HG03066 (cell line): ENCODE measurements around the gene MANEAL.
A peak's percentile ranks its signal among the peaks of the same experiment; 100 is the strongest.

Experiments used
- ATAC-seq: cut with Tn5 transposase; IDR thresholded peaks from one replicate; pipeline ENCODE4 v1.9.1; 2021; ENCODE audit warnings: low read depth; ENCODE audit not compliant: unreplicated experiment

MANEAL gene

DNA sequence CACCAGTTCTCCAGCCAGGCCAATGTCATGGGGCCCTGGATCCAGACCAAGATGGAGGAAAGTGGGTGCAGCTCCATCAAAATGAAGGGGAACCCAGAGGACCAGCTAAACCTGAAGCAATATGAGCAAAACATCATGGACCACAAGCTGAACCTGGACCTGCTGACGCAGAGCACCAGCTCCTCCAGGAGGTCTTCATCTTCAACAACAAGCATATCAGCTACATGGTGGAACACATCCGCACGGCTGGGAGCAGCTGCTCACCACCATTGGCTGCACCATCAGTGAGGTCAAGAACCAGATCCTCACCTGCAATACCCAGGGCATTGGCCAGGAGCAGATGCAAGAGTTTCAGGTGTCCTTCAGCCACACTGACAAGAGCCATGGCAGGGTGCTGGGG, 15.0 kb upstream of the MANEAL start:
- no peak for ATAC-seq

DNA sequence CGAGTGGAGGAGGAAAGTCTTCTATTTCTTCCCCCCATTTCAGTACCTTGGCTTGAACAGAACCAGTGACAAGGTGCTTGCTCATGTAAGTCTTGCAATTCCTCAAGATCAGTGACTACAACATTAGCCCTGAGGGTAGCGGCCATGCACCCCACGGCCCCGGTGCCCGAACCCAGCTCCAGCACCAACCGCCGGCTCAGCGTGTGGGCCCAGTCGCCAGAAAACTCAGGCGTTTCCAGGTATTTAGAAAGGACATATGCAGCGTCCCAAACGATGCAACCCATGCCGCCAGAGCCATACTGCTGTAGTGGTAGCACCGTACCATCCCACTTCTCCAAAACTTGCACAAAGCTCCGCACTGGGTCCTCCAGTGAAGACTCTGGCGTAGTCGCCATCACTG, 11.2 kb upstream of the MANEAL start:
- no peak for ATAC-seq

DNA sequence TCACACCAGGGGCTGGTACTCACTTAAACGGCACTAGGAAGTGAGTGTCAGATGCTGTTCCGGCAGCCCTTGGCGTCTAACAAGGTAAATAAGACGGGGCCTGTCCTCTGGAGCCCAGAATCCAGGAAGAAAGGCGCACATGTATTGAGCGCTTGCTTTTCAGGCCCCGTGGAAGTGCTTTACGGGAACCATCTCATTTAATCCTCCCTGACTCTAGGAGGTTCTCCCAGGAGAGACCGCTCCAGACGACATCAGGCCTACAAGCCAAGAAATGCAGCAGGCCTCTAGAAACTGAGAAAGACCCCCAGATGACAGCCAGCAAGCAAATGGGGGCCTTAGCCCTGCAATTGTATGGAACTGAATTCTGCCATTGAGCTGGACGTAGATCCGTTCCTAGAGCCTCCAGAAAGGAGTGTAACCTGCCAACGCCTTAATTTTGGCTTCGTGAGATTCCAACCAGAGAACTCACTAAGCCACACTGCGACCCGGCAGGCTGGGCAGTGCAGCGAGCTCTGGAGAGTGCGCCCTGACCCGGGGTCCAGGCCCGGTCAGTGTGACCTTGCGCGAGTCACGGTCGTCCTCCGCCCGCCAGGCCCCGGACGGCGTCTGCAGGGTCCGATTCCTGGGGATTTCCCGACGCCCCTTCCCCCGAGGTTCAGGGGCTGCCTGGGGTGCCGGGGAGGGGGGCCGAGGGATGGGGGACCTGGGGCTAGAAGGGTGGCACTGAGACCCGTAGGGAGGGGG, 532 bp upstream of the MANEAL start:
- no peak for ATAC-seq

DNA sequence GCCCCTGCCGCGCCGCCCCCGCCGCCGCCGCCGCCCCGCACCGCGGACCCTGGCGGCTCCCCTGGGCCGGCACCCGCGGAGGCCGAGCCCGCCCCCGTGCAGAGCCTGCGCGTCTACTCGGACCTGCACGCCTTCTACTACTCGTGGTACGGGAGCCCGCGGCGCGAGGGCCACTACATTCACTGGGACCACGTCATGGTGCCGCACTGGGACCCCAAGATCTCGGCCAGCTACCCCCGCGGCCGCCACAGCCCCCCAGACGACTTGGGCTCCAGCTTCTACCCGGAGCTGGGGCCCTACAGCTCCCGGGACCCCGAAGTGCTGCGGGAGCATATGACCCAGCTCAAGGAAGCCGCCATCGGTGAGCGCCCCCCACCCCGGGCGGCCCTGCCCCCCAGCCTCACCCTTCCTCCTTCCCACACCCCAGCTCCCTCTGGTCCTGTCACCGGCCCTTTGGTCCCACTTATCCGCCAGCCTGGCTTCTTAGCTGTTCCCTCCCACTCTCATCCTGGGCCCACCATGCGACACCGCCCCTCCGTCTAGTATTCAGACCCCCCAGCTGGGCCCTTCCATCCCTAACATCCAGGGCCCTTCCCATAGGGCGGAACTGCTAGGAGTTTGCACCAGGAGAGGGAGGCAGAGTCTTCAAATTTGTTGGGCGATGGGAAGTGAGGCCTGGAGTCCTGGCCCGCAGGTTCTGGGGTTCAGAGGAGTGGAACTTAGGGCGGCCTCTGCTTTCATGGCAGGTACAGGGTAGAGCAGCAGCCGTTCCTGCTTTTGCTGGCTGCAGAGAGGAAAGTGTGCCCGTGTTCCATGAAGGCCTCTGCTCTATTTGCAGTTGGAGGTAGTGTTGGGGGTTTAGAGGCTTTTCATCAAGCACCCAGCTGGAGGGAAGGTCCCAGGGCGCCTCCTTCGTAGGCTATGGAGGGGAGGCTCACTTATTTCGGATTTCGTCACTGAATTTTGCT, 1.0 kb downstream of the MANEAL start:
- no peak for ATAC-seq

DNA sequence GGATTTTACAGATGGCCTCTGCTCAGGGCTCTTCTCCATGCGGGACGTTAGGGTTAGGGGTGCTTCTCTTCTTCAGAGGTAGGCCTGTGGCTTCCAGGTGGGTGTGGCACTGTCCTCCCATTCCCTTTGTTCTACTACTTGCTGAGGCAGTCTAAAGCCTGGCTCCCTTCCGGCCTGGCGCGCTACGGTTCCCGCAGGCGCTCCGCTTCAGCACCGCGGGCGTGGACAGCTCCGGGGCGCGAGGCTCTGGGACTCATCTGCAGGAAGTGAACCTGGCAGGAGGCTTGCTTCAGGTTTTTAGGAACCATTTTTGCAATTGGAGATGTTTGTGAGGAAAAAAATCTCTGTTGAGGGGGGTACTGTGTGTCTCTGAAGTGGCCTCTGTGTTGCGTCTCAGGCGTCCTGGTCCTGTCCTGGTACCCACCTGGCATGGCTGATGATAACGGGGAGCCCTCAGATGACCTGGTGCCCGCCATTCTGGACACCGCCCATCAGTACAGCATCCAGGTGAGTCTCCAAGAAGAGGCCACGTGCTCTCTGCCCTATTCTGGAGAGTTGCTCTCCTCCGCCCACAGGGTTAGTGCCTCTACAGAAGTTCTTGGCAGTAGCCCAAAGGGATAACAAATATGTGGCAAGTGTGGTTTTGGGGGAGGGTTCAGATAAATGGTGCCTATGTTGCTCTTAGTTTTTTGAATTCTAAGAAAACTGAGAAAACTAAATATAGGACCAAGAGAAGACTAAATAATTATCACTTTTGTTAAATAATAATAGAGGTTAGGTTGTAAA, 1.9 kb downstream of the MANEAL start:
- no peak for ATAC-seq

DNA sequence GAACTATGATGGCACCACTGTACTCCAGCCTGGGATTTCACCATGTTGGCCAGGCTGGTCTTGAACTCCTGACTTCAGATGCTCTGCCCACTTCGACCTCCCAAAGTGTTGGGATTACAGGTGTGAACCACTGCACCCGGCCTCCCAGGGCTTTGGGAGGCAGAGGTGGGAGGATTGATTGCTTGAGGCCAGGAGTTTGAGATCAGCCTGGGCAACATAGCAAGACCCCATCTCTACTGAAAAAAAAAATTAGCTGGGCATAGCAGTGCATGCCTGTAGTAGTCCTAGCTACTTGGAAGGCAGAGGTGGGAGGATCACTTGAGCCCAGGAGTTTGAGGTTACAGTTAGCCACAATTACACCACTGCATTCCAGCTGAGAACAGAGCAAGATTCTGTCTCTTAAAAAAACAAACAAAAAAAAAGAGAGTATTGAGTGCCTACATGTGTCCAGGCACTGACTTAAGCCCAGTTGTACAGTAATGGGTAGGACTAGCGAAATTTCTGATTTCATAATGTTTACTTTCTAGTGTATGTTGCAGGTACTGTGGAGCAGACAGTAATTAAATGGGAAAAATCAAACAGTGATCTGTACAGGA, 4.2 kb downstream of the MANEAL start:
- no peak for ATAC-seq

DNA sequence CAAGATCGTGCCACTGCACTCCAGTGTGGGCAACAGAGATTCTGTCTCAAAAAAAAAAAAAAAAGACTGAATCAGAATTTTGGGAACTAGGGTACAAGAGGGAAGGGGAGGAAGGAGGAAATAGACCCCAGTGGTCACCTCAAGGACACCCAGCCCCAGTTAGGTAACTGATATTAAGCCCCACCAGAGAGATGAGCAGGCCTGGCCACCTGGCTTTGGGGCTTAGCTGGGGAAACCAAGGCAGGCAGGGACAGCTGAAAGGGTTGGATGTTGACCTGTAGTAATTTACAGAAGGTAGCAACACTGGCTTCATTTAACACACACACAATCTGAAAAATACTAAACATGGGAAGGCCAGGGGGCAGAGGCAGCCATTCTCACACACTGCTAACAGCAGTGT, 8.8 kb downstream of the MANEAL start:
- no peak for ATAC-seq

DNA sequence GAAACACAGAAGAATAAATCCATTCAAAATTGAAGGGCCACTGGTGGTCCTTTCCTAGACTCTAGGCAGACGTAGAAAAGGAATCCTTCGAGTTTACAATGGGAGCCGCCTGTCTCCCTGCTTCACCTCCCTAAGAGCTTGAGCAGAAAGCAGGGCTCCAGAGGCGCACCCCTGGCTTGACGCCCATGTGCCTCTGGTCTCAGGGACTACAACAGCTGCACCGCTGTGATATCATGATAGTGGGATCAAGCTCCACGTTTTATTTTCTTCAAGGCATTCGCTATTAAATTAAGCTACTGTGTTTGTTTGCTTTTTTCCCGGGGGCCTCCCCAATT, 13.5 kb downstream of the MANEAL start:
- ATAC-seq: no peak

DNA sequence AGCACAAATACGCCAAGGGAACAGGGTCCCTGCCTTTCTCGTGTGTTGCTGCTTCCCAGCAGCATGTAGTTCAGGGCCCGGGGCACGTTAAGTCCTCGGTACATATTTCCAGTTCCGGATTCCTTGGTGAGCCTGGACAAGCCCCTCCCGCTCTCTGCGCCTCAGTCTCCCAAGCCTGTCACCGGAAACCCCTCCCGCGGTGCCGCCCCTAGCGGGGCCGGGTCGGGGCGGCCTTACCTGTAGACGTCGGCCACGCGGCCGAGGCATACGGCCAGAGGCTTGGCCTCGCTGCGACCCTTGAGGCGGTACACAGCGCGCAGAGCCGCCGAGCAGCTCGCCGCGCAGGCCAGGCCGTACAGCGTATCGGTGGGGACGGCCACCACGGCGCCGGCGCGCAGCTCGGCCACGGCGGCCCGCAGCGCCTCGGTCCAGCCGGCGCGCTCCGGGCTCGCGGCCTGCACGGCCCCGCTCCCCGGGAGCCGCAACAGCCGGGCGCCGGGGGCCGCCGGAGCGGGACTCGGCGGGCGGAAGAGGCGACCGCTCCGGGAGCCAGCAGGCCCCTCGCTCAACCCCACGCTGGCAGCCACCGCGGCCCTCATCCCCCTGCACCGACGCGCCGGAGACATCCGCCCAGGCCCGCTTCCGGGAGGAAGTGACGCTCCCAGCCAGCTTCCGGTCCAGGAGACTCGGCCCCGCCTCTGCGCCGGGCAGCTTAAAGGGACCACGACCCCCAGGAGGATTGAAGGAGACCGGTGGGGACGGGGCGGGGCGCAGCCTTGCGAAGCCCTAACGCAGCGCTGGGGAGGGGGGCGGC, 14.1 kb downstream of the MANEAL start, which contains the start of the genes C1orf122 and YRDC:
TSS of gene C1orf122 (plus strand) at position 236 of the 814 bp plus-strand sequence. CDS start 615 bp downstream, outside the sequence.
TSS of gene YRDC (minus strand) at position 654 of the 814 bp plus-strand sequence. CDS start at position 626, 28 bp downstream.
- ATAC-seq: peak; percentile 89

DNA sequence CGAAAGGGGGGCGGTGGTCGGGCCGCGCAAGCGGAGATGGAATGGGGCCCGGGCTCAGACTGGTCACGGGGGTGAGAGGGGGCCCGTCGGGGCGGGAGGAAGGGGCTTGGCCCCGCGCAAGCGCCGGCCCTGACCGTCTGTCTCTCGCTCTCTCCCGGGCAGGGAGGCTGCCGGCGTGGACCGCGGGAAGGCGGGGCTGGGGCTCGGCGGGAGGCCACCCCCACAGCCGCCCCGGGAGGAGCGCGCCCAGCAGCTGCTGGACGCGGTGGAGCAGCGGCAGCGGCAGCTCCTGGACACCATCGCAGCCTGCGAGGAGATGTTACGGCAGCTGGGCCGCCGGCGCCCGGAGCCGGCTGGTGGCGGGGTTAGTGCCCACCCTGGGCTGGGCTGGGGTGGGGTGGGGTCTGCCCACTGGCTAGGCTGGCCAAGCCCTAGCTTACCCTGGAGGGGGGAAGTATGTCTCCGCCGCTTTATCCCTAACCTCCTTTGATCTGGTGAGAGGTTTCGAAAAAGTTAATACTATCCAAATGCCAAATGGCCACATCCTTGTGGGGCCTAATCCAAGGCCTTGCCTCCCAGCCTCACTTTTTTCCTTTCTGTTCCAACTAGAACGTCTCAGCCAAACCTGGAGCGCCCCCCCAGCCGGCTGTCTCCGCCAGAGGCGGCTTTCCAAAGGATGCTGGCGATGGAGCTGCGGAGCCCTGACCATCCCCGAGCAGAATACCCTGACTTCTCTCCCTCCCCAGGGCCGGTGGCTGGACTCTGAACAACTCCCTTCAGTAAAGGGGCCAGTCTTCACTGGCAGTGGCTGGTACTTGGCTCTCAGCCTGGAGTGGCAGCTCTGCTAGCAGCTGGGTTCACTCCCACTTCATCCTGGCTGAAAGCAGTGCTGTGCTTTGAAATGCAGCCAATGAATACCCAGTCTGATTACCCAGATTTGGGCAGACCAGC, 15.0 kb downstream of the MANEAL start:
- peak; percentile 39 for ATAC-seq

DNA sequence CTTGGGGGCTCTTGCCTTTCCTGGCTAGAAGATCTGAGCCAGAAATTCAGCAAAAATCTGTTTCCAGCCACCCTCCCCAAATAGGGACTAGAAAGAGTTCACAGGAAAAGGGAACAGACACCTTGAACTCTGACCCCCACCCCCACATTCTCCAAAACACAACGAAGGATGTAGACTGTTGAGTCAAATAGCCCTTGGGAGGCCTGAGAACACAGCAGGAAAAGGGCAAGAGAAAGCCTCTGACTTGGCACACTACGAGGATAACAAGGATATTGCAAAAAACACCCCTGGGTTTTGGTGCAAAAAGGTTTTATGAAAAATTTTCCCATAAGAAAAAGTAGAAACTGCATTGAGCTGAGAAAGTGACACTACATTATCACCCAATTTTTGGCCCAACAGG, 16.3 kb downstream of the MANEAL start:
- no peak for ATAC-seq

DNA sequence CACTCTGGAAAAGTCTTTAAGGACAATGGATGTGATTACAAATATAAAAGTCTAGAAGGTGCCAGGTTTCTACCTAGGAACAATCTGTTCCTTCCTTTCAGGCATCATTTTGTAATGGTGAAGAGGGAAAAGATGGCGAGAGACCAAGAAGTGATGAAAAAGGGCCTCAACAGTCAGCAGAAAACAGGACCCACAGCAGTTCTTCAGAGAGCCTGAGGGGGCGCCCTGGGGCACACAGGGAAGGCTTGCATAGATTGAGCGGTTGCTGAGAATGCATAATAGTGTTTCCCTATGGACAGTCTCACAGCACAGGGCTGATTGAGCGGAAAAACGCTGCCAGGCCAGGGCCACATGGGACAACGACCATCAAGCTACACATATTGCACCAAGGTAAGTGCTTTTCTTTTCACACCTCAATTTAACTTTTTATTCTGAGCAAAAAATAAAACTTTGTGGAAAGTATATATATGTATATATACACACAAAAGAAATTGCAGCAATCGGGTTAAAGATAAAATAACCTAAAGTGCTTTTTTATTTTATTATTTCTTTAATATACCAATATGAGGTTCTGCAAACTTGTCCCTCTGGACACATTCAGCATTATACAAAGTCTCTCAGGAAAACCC, 17.5 kb downstream of the MANEAL start:
- no peak for ATAC-seq

DNA sequence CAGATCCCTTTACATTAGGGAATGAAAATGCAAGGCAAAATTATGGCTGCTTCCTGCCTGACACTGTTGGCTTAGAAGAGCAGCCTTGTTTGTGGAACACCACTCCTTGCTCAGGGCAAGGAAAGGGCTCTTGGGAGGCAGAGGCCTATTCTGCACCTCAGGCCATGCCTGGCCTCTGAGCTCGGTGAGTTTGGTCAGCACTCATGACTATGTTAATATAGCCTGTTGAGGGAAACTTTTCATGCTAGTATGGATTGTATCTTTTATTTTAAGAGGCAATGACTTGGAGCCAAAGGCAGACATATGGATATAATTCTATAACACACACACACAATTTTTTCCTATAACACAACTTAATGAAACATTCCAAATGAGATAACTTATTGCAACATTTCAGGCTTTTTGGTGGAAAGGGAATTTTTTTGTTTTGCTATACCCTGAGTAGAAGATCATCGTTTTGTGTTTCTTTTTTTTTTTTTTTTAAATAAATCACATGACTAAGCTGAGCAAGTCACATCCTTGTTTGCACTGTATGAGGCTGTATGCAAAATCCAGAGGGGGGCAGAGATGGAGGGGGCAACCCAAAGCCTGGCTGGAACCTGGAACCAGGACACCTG, 20.0 kb downstream of the MANEAL start:
- no peak for ATAC-seq

DNA sequence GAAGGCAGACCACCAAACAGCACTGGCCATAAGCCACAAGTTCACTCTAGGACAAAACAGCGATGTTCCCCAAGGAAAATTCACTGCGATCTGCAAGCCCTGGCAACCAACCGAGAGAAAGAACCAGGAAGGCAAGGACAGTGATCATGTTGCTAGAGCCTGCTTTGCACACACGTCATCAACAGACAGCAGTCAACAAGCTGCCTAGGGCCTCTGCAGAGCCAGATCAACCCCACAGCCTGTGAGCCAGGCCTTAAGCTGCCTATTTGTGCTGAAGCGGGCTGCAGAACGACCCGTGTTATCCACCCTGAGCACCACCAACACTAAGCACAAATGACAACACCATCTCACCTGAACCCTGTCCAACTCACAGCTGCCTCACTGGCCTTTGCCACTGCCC, 20.6 kb downstream of the MANEAL start:
- ATAC-seq: no peak

DNA sequence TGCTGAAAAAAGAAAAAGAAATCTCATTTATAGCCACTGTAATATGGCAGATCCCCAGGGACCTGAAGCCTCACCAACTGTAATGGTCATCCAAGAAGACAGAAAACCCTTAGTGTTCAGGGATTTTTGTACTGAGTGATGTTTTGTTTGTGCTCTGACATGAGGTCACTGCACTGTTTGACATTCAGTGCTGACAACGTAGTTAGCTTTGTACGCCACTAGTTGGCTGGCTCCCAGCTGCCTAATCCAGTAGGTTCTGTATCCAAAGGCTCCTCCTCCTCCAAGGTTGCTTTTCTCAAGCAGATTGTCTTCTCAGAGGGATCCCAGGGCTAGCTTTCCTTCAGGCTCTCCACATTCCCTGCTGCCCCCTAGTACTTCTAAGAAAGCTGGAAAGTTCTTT, 23.8 kb downstream of the MANEAL start:
- no peak for ATAC-seq

DNA sequence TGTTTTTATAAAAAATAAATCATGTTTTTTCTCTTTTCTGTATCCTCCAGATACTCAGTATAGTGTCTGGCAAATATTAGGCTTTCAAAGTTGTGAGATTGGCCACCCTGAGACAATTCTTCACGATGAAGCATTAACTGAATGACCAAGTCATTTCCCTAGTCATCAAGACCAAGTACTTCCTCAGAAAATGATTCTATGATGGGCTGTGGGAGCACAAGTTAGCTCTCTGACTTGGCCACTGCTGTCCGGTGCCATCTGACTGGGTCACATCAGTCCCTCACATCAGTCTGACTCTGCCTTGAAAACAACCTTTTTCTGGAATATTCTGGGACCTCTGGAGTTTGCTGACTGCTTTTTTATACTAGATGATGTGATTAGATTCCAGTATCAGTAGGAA, 27.8 kb downstream of the MANEAL start:
- no peak for ATAC-seq

DNA sequence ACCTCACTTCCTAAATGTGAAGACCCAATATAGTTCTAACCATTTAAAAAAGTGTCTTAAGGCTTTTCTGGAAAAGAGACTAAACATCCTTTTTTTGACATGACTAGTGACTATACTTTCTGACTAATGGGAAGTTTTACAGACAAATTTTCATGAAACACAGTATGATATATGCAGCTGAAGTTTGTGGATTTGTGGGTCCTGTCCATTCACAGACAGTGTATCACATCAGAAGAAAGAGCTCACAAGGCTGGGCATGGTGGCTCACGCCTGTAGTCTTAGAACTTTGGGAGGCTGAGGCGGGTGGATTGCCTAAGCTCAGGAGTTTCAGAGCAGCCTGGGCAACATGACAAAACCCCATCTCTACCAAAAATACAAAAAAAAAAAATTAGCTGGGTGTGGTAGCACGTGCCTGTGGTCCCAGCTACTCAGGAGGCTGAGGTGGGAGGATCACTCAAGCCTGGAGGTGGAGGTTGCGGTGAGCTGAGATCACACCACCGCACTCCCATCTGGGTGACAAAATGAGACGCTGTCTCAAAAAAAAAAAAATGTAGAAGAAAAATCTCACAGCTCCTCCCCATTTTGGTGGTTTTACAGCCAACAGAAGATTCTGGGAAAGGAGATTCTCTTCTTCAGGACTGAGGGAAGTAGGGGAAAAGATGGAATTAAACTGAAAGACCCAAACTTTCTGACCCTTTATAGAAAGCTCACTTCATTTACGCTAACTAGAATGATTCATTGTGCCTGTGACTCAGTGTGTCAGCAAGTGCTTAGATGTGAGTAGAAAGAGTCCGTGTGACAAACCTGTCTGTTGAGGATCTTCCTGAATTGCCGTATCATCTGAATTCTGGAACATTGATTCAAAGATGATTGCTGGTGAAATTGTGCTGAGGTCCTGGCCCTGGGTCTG, 29.5 kb downstream of the MANEAL start:
- no peak for ATAC-seq
